Measurements from ENCODE around the gene SH2B3. TPM values are rescaled to one million over a fixed set of nuclear protein-coding genes. Genes with fewer than 3 reads are reported as not detected.

SH2B3 gene
- total and polyA plus RNA-seq, 2 of the 13 experiments (the other 11 are each of a cell fraction or from before 2014, with no cell fraction given) = 6.8 to 6.9 TPM

DNA sequence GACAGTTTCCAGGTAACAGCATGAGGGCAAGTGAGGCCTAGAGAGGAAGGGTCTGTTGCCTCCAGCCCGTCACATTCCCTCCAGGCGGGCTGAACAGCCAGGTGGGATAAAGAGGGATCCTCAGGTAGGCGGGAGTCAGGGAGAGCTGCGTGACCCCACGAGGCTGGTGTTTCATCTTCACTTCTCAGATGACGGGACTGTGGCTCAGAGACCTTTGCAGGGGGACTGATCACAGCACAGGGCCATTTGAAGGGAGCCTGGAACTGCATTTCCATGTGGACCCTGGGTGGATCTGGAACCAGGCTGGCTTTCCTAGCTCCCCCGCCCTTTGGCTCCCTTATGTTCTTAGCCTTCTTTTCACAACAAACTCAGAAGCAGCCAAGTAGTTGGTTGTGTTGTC is 37.4 kb downstream of the SH2B3 start:
- no peak overlapping the region for H3K4me2 ChIP-seq (ENCODE audit: low read depth, low read length)
- 95% methylated on average over 4 of the region's 7 CpGs for WGBS (ENCODE audit: low lambda C conversion rate)
- no peak overlapping the region for H3K9ac ChIP-seq (ENCODE audit: insufficient read depth, low read depth, low read length)
- H3K4me1 ChIP-seq (ENCODE audit: insufficient read depth, low read length) = no peaks in the 10 kb centered on the region
- FAIRE-seq = no peak
- H3K36me3 ChIP-seq (replicated peaks in 1 of 2; ENCODE audit: control insufficient read depth in 1 of 2, insufficient read depth in 2 of 2, low read length in 2 of 2) = peaks cover 28 to 75% of the 10 kb centered on the region in 2 experiments
- intact Hi-C loops (cut with micrococcal nuclease; ENCODE audit: unreplicated experiment) = no loop called here
- H3K4me3 ChIP-seq (replicated peaks in 1 of 3; ENCODE audit: insufficient read depth in 1 of 3, low read depth in 2 of 3, low read length in 3 of 3) = no peak overlapping the region
- ChIA-PET CTCF (ENCODE audit: low intra/inter-chr PET ratio, low total read pairs) (no interaction called here), POLR2A (no interaction called here)
- no peaks in the 10 kb centered on the region for H3K9me3 ChIP-seq (ENCODE audit: low read length)
- peak; percentile 10 for TF ChIP-seq RBM22 (optimal IDR thresholded peaks at IDR 0.05; ENCODE audit: low read length)
- no peak for TF ChIP-seq STAT5B (CRISPR knock-in tag; IDR thresholded peaks at IDR 0.05)
- no peak for DNase-seq (ENCODE audit: low spot score)
- H3K27me3 ChIP-seq (ENCODE audit: control insufficient read depth in 1 of 2, insufficient read depth in 2 of 2, low read length in 2 of 2) = no peaks in the 10 kb centered on the region; a peak in 1 of 5 replicates
- in situ Hi-C loops (cut with HindIII; ENCODE audit: extremely low pct_ligation_motif_present, low pct_unique_long_range_greater_than_20kb) = no loop called here
- 0 out of 2 replicates have a peak, but pooled peaks cover 8% of the 10 kb centered on the region for H4K20me1 ChIP-seq (ENCODE audit: insufficient read depth, low read length)
- no peak for ATAC-seq
- no TSS peak for BruUV-seq (replicated peaks)
- no peak overlapping the region for H3K27ac ChIP-seq (ENCODE audit: extremely low read length, insufficient read depth, low read length)
- no peak overlapping the region for H2AFZ ChIP-seq (ENCODE audit: low read length)
- H3K79me2 ChIP-seq (ENCODE audit: insufficient read depth, low read length) = no peaks in the 10 kb centered on the region

GRCh38 chr12:111443586-111443985 is 37.9 kb downstream of the SH2B3 start:
- DNase-seq (ENCODE audit: low spot score) = no peak
- TF ChIP-seq ZNF34 (CRISPR knock-in tag; IDR thresholded peaks at IDR 0.05; ENCODE audit: borderline replicate concordance) (no peak), PCBP1 (IDR thresholded peaks at IDR 0.05; ENCODE audit: borderline replicate concordance, low read depth, low read length) (no peak), SMARCE1 (IDR thresholded peaks at IDR 0.05; ENCODE audit: borderline replicate concordance) (no peak), AKAP8 (CRISPR knock-in tag; IDR thresholded peaks at IDR 0.05) (no peak), ZBTB1 (CRISPR knock-in tag; IDR thresholded peaks at IDR 0.05; ENCODE audit: borderline replicate concordance) (no peak), NONO (IDR thresholded peaks at IDR 0.05) (no peak), NONO (CRISPR knock-in tag; conservative IDR thresholded peaks at IDR 0.05) (no peak), RXRA (CRISPR knock-in tag; IDR thresholded peaks at IDR 0.05) (no peak), ZNF543 (CRISPR knock-in tag; IDR thresholded peaks at IDR 0.05) (no peak), NCOR1 (IDR thresholded peaks at IDR 0.05; ENCODE audit: borderline replicate concordance, low read length) (no peak), MTA3 (CRISPR knock-in tag; IDR thresholded peaks at IDR 0.05) (no peak), GTF2F1 (IDR thresholded peaks at IDR 0.05; ENCODE audit: low read length) (no peak), GATAD1 (CRISPR knock-in tag; IDR thresholded peaks at IDR 0.05) (no peak), RFX1 (IDR thresholded peaks at IDR 0.05) (no peak)
- TF ChIP-seq, protein P1, sequence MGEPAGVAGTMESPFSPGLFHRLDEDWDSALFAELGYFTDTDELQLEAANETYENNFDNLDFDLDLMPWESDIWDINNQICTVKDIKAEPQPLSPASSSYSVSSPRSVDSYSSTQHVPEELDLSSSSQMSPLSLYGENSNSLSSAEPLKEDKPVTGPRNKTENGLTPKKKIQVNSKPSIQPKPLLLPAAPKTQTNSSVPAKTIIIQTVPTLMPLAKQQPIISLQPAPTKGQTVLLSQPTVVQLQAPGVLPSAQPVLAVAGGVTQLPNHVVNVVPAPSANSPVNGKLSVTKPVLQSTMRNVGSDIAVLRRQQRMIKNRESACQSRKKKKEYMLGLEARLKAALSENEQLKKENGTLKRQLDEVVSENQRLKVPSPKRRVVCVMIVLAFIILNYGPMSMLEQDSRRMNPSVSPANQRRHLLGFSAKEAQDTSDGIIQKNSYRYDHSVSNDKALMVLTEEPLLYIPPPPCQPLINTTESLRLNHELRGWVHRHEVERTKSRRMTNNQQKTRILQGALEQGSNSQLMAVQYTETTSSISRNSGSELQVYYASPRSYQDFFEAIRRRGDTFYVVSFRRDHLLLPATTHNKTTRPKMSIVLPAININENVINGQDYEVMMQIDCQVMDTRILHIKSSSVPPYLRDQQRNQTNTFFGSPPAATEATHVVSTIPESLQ (CRISPR knock-in tag; conservative IDR thresholded peaks at IDR 0.05) = no peak
- no peaks in the 10 kb centered on the region for H3K9me3 ChIP-seq (ENCODE audit: low read length)
- H4K20me1 ChIP-seq (ENCODE audit: insufficient read depth, low read length) = 0 out of 2 replicates have a peak, but pooled peaks cover 5% of the 10 kb centered on the region
- no peak overlapping the region for H3K4me3 ChIP-seq (replicated peaks in 1 of 3; ENCODE audit: insufficient read depth in 1 of 3, low read depth in 2 of 3, low read length in 3 of 3)
- H3K27me3 ChIP-seq (ENCODE audit: control insufficient read depth in 1 of 2, insufficient read depth in 2 of 2, low read length in 2 of 2) = no peaks in the 10 kb centered on the region; a peak in 1 of 5 replicates
- H3K4me2 ChIP-seq (ENCODE audit: low read depth, low read length) = no peak overlapping the region
- BruUV-seq (replicated peaks) = no TSS peak
- no peak overlapping the region for H3K9ac ChIP-seq (ENCODE audit: insufficient read depth, low read depth, low read length)
- WGBS (ENCODE audit: low lambda C conversion rate) = 98% methylated on average over 7 of the region's 7 CpGs
- no peaks in the 10 kb centered on the region for H3K79me2 ChIP-seq (ENCODE audit: insufficient read depth, low read length)
- intact Hi-C loops (cut with micrococcal nuclease; ENCODE audit: unreplicated experiment) = no loop called here
- ChIA-PET POLR2A (no interaction called here), CTCF (ENCODE audit: low intra/inter-chr PET ratio, low total read pairs) (no interaction called here)
- H3K27ac ChIP-seq (ENCODE audit: extremely low read length, insufficient read depth, low read length) = no peak overlapping the region
- H3K36me3 ChIP-seq (replicated peaks in 1 of 2; ENCODE audit: control insufficient read depth in 1 of 2, insufficient read depth in 2 of 2, low read length in 2 of 2) = peaks cover 30 to 77% of the 10 kb centered on the region in 2 experiments
- H2AFZ ChIP-seq (ENCODE audit: low read length) = no peak overlapping the region
- no peaks in the 10 kb centered on the region for H3K4me1 ChIP-seq (ENCODE audit: insufficient read depth, low read length)
- ATAC-seq = no peak
- in situ Hi-C loops (cut with HindIII; ENCODE audit: extremely low pct_ligation_motif_present, low pct_unique_long_range_greater_than_20kb) = no loop called here
- no peak for FAIRE-seq

Measured in HepG2 (cell line).